Right lobe of liver (tissue), 4 donors: ENCODE results near the gene CTSH.

Experiments used
- CTCF ChIP-seq, 4 donors: fragments of 200-600 bp in 3 of 4; fragments of 450-650 bp in 1 of 4; IDR thresholded peaks; one replicate each; pipeline versions ENCODE4 v1.5.1 to v1.8.0; 2016 to 2022; ENCODE audit warnings: antibody characterized with exemption in 4 of 4, mild to moderate bottlenecking in 2 of 4
- POLR2A ChIP-seq: fragments of 450-650 bp; IDR thresholded peaks from one replicate; pipeline ENCODE4 v1.6.1; 2017; ENCODE audit warnings: antibody characterized with exemption, mild to moderate bottlenecking
- donor health status: DM: no; HTN: no; CAD: no.
- donor health status: DM: no; HTN: no; CAD: no.
- donor health status: DM: no; HTN: yes; CAD: no.

GRCh38 chr15:78923480-78924360, 21.1 kb downstream of the CTSH start:
- TF ChIP-seq POLR2A (no peak), CTCF (IDR thresholded peaks at IDR 0.05) (no peak)
